Activated CD4-positive, alpha-beta T cell treated with anti-CD3 and anti-CD28 coated beads, Interleukin-2, Interleukin-6, amounts not matched to agents 100 ng/mL and 50 ng/mL, durations not matched to agents 16 hours and 8 hours (primary cell): ENCODE data around the gene LRFN2.

ENCODE experiments used
- DNase-seq: peaks from one replicate; pipeline ENCODE4 v3.0.0-alpha.2; 2020

Gene LRFN2

DNA sequence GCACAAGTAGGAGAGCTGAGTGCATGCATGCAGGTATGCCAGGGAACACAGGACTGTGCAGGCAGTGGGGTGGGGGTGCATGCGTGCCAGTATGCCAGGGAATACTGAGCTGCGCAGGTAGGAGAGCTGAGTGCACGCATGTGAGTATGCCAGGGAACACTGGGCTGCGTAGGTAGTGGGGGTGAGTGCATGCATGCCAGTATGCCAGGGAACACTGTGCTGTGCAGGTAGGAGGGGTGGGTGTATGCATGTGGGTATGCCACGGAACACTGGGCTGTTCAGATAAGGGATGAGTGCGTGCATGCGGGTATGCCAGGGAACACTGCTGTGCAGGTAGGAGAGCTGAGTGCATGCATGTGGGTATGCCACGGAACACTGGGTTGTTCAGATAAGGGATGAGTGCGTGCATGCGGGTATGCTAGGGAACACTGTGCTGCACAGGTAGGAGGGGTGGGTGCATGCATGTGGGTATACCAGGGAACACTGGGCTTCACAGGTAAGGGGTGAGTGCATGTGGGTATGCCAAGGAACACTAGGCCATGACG, 77.4 kb downstream of the LRFN2 start:
- no peak for DNase-seq

GRCh38 chr6:40509086-40509485, 78.1 kb downstream of the LRFN2 start:
- DNase-seq = peak; percentile 30

DNA sequence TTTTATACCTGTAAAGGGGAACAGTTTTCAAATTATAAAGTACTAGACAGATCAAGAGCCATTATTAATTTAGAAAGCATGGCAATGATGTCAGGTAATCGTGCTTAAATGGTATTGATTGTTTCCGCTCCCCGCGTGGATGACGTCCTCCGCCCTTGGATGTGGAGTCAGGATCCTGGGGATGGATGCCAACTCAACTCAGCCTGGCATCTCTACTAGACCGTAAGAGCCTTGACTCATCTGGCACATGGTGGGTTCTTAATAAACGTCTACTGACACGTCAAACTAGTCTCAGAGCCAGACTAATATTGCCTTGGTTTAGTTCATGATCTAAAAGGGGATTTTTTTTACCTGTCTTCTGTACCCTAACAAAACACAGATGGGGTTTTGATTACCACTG, 80.2 kb downstream of the LRFN2 start:
- DNase-seq = no peak

- no peak for DNase-seq
Observed at GRCh38 chr6:40505191-40505810, 81.9 kb downstream of the LRFN2 start.

GRCh38 chr6:40504274-40504673, 82.9 kb downstream of the LRFN2 start:
- DNase-seq = no peak

DNA sequence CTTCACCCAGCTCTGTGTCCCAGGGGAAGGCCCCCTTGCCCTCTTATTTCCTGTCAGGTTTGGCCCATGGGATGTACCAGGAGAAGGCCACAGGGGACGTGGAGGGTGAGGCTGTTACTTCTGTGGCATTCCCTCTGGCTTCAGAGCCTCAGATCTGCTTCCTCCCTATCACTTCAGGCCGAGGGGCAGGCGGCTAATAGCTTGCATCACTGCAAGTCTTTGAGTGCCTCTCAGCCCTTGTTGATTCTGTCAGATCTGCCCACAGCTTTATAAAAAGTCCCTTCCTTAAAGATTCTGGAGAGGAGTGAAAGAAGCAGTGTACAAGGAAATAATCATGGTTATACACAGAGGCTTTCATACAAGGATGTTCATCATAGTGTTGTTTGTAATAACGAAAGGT, 86.9 kb downstream of the LRFN2 start:
- DNase-seq = no peak

GRCh38 chr6:40499215-40499614, 87.9 kb downstream of the LRFN2 start:
- no peak for DNase-seq

DNA sequence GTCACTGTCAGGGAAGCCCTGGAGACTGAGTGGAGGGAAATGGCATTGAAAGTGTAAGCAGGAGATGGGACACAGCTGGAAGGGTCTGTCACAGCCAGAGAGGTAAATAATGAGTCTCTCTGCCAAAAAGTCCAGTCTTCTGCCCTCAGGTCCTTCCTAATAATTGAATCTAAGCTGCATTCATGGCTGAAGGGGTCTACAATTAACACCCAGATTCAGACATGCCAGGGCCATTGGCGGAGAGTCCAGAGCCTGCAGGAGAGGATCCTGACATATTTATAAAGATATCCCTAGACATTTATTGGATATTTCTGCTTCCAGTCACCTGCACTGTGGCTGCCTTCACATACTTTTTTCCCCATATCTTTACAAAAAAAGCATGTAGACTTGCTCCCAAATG, 89.0 kb downstream of the LRFN2 start:
- no peak for DNase-seq

DNA sequence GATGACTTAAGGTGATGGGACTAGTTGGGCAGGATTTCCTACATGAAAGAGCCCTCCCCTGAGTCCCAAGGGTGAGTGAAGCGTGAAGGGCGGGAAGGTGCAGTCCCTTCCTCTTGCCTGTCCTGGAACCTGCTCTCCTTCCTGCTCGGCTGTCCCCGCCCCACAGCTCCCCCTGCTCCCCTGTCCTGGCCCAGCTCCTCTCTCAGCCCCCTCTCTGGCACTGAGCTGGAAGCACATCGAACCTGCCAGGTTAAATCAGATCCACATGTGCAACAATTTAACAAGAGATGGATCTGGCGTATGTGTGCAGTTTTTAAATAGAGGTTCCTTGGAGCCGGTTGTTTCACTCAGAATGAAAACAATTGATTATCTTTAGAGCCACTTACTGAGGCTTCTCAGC, 95.0 kb downstream of the LRFN2 start:
- no peak for DNase-seq

GRCh38 chr6:40490508-40490907, 96.7 kb downstream of the LRFN2 start:
- no peak for DNase-seq

DNA sequence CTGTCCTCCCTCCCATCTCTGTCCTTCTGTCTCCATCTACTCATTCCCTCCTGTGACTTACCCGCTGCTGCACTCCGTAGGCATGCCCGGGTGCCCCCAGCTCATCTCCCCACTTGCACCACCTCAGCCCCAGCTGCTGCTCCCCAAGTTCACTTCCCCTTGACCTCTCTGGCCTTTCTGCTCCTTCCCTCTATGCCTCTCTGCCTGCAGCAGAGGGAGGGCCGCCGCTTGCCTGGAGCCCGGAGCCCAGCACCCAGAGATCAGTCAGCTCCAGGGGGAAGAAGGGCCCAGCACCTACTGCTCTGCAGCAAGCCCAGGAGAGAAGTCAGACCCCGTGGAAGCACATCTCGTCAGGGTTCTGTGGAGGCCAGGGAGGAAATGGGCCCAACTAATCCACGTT, 97.4 kb downstream of the LRFN2 start:
- no peak for DNase-seq

DNA sequence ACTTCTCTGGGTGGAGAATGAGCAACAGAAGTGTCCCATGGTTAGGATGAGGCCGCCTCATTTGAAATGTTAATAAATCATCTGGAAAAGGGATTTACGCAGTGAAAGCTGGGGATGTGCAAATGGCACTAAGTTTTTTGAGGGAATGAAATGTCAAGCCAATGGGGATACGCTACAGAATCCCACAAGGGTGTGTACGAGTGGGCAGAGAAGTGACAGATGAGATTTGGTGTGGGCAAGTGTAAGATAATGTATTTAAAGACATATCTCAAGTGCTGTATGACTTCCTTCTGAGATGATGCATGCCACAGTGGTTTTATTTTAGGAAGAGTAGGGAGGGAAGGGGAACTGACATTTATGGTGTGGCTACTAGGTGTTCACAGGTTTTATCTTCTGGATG, 100.6 kb downstream of the LRFN2 start:
- DNase-seq = no peak

- DNase-seq = no peak
Observed at GRCh38 chr6:40485795-40486194, 101.4 kb downstream of the LRFN2 start.

GRCh38 chr6:40485300-40485699, 101.9 kb downstream of the LRFN2 start:
- no peak for DNase-seq

- DNase-seq = no peak
Observed at GRCh38 chr6:40484066-40484465, 103.1 kb downstream of the LRFN2 start.

- DNase-seq = no peak
Observed at GRCh38 chr6:40482532-40482931, 104.6 kb downstream of the LRFN2 start.

DNA sequence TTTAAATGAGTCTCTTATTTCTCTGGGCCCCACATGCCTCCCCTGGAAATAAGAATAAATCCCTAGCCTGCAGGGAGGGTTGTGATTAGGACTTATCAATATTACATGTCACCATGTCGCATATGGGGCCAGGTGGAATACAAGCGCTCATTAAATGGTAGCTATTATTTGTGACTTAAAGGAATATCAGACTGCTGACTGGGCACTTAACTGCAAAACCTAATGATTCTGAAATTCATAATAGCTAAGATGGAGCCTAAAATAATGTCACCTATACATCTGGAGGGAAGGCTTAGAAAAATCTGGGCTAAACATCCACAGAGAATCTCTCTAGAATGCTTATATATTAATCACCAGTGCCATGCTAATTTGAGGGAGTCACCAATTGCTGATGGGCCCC, 106.5 kb downstream of the LRFN2 start:
- DNase-seq = no peak

DNA sequence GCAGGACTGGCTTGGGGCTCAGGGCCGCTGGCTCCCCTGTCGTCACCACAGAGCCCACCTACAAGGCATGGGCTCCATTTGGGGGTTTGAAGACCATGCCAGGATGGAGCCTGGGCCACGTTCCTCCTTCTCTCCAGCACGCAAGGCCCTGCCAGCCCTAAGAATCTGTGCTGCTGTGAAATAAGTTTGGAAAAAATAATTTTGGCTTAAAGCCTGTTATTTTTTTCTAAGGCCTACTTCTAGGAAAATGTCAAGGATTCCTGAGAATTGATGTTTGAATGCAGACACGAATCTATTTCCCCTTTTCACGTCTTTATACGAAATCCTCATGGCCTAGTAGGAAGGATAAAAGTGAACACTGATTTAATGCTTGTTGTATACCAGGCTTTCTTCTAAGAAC, 107.5 kb downstream of the LRFN2 start:
- no peak for DNase-seq

GRCh38 chr6:40477246-40478126, 109.7 kb downstream of the LRFN2 start:
- DNase-seq = peak; percentile 4

- no peak for DNase-seq
Observed at GRCh38 chr6:40476673-40477072, 110.5 kb downstream of the LRFN2 start.

- DNase-seq = no peak
Observed at GRCh38 chr6:40474937-40475336, 112.2 kb downstream of the LRFN2 start.

DNA sequence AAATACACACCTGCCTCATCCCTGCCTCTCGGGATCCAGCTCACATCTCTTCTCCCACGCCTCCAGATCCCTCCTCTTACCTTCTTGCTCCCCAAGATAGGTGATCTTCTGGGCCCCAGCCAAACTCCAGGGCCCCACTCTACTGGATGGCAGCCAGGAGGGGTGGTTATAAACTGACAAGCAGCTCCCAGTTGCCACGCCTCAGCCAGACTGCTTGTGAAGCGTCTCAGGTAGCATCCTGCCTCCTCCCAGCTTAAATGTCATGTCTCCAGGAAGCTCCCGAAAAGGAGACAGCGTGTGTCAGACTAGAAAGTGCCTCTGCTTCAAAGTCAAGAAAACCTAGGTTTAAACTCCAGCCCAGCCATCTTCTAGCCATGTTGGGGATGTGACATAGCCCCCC, 114.1 kb downstream of the LRFN2 start:
- DNase-seq = no peak

GRCh38 chr6:40472353-40472752, 114.8 kb downstream of the LRFN2 start:
- no peak for DNase-seq

GRCh38 chr6:40471243-40471642, 115.9 kb downstream of the LRFN2 start:
- no peak for DNase-seq
